H9 (cell line): ENCODE results near the gene PPIF. TPM values are rescaled to one million over a fixed set of nuclear protein-coding genes. Genes with fewer than 3 reads are reported as not detected.

ENCODE experiments used
- DNase-seq: peaks from one replicate; pipeline ENCODE4 v3.0.0-alpha.2; 2017
- H2AFZ ChIP-seq: one replicate; pipeline ENCODE4 v1.6.1; 2013; ENCODE audit warnings: mild to moderate bottlenecking, low read length, control low read depth, moderate library complexity
- H2AK5ac ChIP-seq: 2 replicates; pipeline ENCODE4 v1.6.1; 2013; ENCODE audit warnings: low read length, control low read depth, mixed read lengths; ENCODE audit not compliant: insufficient read length
- H2BK120ac ChIP-seq: one replicate; pipeline ENCODE4 v1.6.1; 2013; ENCODE audit warnings: low read depth, mild to moderate bottlenecking, low read length, control low read depth, inconsistent platforms; ENCODE audit not compliant: poor library complexity, severe bottlenecking
- H2BK12ac ChIP-seq: 2 replicates; pipeline ENCODE4 v1.6.1; 2013; ENCODE audit warnings: low read length, control low read depth, mixed read lengths, low read depth; ENCODE audit not compliant: insufficient read length
- H2BK15ac ChIP-seq: 2 replicates; pipeline ENCODE4 v1.6.1; 2013; ENCODE audit warnings: low read depth, low read length, control low read depth
- H2BK20ac ChIP-seq: one replicate; pipeline ENCODE4 v1.6.1; 2013; ENCODE audit warnings: low read depth, mild to moderate bottlenecking, low read length, control low read depth, inconsistent platforms; ENCODE audit not compliant: poor library complexity, severe bottlenecking
- H2BK5ac ChIP-seq: 2 replicates; pipeline ENCODE4 v1.6.1; 2013; ENCODE audit warnings: low read length, control low read depth, mixed read lengths; ENCODE audit not compliant: insufficient read length
- H3K14ac ChIP-seq: 2 replicates; pipeline ENCODE4 v1.6.1; 2013; ENCODE audit warnings: low read length, control low read depth; ENCODE audit not compliant: insufficient read depth
- H3K18ac ChIP-seq: 2 replicates; pipeline ENCODE4 v1.6.1; 2013; ENCODE audit warnings: low read depth, mild to moderate bottlenecking, mixed read lengths, low read length, control low read depth; ENCODE audit not compliant: insufficient read length
- H3K23ac ChIP-seq: 2 replicates; pipeline ENCODE4 v1.6.1; 2013; ENCODE audit warnings: low read length, control low read depth, mixed read lengths, low read depth; ENCODE audit not compliant: insufficient read length
- H3K23me2 ChIP-seq: 2 replicates; pipeline ENCODE4 v1.6.1; 2013; ENCODE audit warnings: low read depth, mild to moderate bottlenecking, mixed read lengths, low read length, control low read depth; ENCODE audit not compliant: insufficient read length, poor library complexity, severe bottlenecking
- H3K27ac ChIP-seq: 2 replicates; pipeline ENCODE4 v1.5.1; 2013; ENCODE audit warnings: low read length, control low read depth, mixed read lengths, low read depth; ENCODE audit not compliant: insufficient read length
- H3K27me3 ChIP-seq: 2 replicates; pipeline ENCODE4 v1.6.1; 2013; ENCODE audit warnings: low read length, control low read depth, inconsistent platforms; ENCODE audit not compliant: insufficient read depth
- H3K4ac ChIP-seq: 2 replicates; pipeline ENCODE4 v1.6.1; 2013; ENCODE audit warnings: low read depth, mild to moderate bottlenecking, control low read depth, inconsistent platforms, low read length, moderate library complexity
- H3K4me1 ChIP-seq: 2 replicates; pipeline ENCODE4 v1.6.1; 2013; ENCODE audit warnings: low read length, control low read depth, inconsistent platforms; ENCODE audit not compliant: insufficient read depth
- H3K4me2 ChIP-seq: 2 replicates; pipeline ENCODE4 v1.6.1; 2013; ENCODE audit warnings: low read length, control low read depth, mixed read lengths; ENCODE audit not compliant: insufficient read length, insufficient read depth
- H3K56ac ChIP-seq: 2 replicates; pipeline ENCODE4 v1.6.1; 2013; ENCODE audit warnings: low read depth, mild to moderate bottlenecking, mixed read lengths, low read length, control low read depth; ENCODE audit not compliant: insufficient read length
- H3K79me1 ChIP-seq: 2 replicates; pipeline ENCODE4 v1.6.1; 2013; ENCODE audit warnings: low read depth, mild to moderate bottlenecking, moderate library complexity, low read length, control low read depth, inconsistent platforms; ENCODE audit not compliant: insufficient read depth, poor library complexity, severe bottlenecking
- H3K79me2 ChIP-seq: 2 replicates; pipeline ENCODE4 v1.6.1; 2013; ENCODE audit warnings: low read length, control low read depth, inconsistent platforms; ENCODE audit not compliant: insufficient read depth
- H3K9ac ChIP-seq: 2 replicates; pipeline ENCODE4 v1.6.1; 2013; ENCODE audit warnings: low read length, control low read depth, mixed read lengths; ENCODE audit not compliant: insufficient read length; ENCODE audit errors: extremely low read depth
- H3K9me3 ChIP-seq: one replicate; pipeline ENCODE4 v1.6.1; 2013; ENCODE audit warnings: low read depth, low read length, inconsistent platforms; ENCODE audit not compliant: control insufficient read depth
- H3T11ph ChIP-seq: one replicate; pipeline ENCODE4 v1.6.1; 2013; ENCODE audit warnings: mild to moderate bottlenecking, low read length, control low read depth, inconsistent platforms
- H4K20me1 ChIP-seq: one replicate; pipeline ENCODE4 v1.6.1; 2013; ENCODE audit not compliant: control insufficient read depth, insufficient read length, insufficient read depth
- H4K5ac ChIP-seq: 2 replicates; pipeline ENCODE4 v1.6.1; 2013; ENCODE audit warnings: low read depth, mild to moderate bottlenecking, mixed read lengths, low read length, control low read depth; ENCODE audit not compliant: insufficient read length
- H4K8ac ChIP-seq: replicated peaks from 2 replicates; pipeline ENCODE4 v1.6.1; 2013; ENCODE audit warnings: low read length, control low read depth, mixed read lengths, low read depth; ENCODE audit not compliant: insufficient read length
- H4K91ac ChIP-seq: 2 replicates; pipeline ENCODE4 v1.6.1; 2013; ENCODE audit warnings: low read depth, mild to moderate bottlenecking, moderate library complexity, mixed read lengths, low read length, control low read depth; ENCODE audit not compliant: insufficient read length
- H3K27ac Mint-ChIP-seq, 3 experiments: 2 replicates in 2 of 3; 3 replicates in 1 of 3; pipeline ENCODE4 v1.8.0; 2020 to 2021; ENCODE audit warnings: mixed read lengths in 3 of 3, mild to moderate bottlenecking in 1 of 3, moderate library complexity in 1 of 3
- H3K27me3 Mint-ChIP-seq: 2 replicates; pipeline ENCODE4 v1.8.0; 2021; ENCODE audit warnings: low read depth, mild to moderate bottlenecking, moderate library complexity, mixed read lengths
- H3K36me3 Mint-ChIP-seq, 3 experiments: 2 replicates in 2 of 3; 3 replicates in 1 of 3; pipeline ENCODE4 v1.8.0; 2020 to 2021; ENCODE audit warnings: low read depth in 3 of 3, mixed read lengths in 3 of 3; ENCODE audit not compliant: insufficient read depth in 1 of 3
- H3K4me1 Mint-ChIP-seq, 2 experiments: 2 replicates each; pipeline ENCODE4 v1.8.0; 2020; ENCODE audit warnings: mixed read lengths in 2 of 2
- H3K4me3 Mint-ChIP-seq, 2 experiments: 2 replicates in 1 of 2; 3 replicates in 1 of 2; pipeline ENCODE4 v1.8.0; 2020 to 2021; ENCODE audit warnings: mild to moderate bottlenecking in 2 of 2, mixed read lengths in 2 of 2, moderate library complexity in 1 of 2
- H3K9me3 Mint-ChIP-seq, 2 experiments: 2 replicates in 1 of 2; 3 replicates in 1 of 2; pipeline ENCODE4 v1.8.0; 2020; ENCODE audit warnings: mild to moderate bottlenecking in 2 of 2, mixed read lengths in 2 of 2, moderate library complexity in 1 of 2
- WGBS: extraction: QIAGEN DNeasy Blood & Tissue Kit; methylation state at CpG from one replicate; pipeline ENCODE4 v1.1.7; 2013; ENCODE audit warnings: missing lambda C conversion rate, low lambda C conversion rate, mixed read lengths; ENCODE audit not compliant: insufficient read length; ENCODE audit errors: extremely low coverage; 5-methylcytosine and 5-hydroxymethylcytosine counted together
- total RNA-seq: library from RNA; stranded (reverse); gene quantifications from 2 replicates; pipeline ENCODE4 v1.2.1, GENCODE V29; 2021
- TF ChIP-seq, protein P1 (sequence below): fragments of 200-600 bp; sonication (generic); conservative IDR thresholded peaks from 3 replicates; pipeline ENCODE4 v1.8.0; 2021; ENCODE audit warnings: antibody characterized with exemption, mild to moderate bottlenecking

Gene PPIF
- total RNA-seq, 1 experiment from 2014 or later = 79.7 TPM

DNA sequence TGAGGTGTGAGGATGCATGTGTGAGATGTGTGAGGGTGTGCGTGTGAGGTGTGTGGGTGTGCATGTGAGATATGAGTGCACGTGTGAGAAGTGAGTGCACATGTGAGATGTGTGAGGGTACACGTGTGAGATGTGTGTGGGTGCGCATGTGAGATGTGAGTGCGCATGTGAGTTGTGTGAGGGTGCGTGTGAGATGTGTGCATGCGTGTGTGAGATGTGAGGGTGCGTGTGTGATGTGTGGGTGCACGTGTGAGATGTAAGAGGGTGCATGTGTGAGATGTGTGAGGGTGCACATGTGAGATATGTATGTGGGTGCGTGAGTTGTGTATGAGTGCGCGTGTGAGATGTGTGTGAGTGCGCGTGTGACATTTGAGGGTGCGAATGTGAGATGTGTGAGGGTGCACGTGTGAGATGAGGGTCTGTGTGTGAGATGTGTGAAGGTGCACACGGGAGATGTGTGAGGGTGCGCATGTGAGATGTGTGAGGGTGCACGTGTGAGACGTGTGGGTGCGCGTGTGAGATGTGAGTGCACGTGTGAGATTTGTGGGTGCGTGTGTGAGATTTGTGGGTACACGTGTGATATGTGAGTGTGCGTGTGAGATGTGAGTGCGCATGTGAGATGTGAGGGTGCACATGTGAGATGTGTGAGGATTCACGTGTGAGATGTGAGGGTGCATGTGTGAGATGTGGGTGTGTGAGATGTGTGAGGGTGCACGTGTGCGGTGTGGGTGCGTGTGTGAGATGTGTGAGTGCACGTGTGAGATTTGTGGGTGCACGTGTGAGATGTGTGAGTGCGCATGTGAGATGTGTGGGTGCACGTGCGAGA, 30.5 kb downstream of the PPIF start:
- H3K23ac ChIP-seq = no peak overlapping the region
- no peaks in the 10 kb centered on the region for H3K4me1 ChIP-seq
- H3K23me2 ChIP-seq = no peaks in the 10 kb centered on the region
- H3K27ac ChIP-seq = no peak overlapping the region
- Mint-ChIP-seq H3K9me3 (no peaks in the 10 kb centered on the region), H3K36me3 (no peaks in the 10 kb centered on the region), H3K27me3 (peaks cover 5% of the 10 kb centered on the region; the same call in 1 of the 2 replicates), H3K4me3 (no peak overlapping the region), H3K27ac (no peak overlapping the region), H3K4me1 (peaks cover 7 to 12% of the 10 kb centered on the region in 2 experiments)
- H2AFZ ChIP-seq = no peak overlapping the region
- TF ChIP-seq, protein P1, sequence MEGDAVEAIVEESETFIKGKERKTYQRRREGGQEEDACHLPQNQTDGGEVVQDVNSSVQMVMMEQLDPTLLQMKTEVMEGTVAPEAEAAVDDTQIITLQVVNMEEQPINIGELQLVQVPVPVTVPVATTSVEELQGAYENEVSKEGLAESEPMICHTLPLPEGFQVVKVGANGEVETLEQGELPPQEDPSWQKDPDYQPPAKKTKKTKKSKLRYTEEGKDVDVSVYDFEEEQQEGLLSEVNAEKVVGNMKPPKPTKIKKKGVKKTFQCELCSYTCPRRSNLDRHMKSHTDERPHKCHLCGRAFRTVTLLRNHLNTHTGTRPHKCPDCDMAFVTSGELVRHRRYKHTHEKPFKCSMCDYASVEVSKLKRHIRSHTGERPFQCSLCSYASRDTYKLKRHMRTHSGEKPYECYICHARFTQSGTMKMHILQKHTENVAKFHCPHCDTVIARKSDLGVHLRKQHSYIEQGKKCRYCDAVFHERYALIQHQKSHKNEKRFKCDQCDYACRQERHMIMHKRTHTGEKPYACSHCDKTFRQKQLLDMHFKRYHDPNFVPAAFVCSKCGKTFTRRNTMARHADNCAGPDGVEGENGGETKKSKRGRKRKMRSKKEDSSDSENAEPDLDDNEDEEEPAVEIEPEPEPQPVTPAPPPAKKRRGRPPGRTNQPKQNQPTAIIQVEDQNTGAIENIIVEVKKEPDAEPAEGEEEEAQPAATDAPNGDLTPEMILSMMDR = no peak
- H3K18ac ChIP-seq = no peak overlapping the region
- H2BK5ac ChIP-seq = no peak overlapping the region
- no peak overlapping the region for H3K4me2 ChIP-seq
- H3K14ac ChIP-seq = no peak overlapping the region
- H3K79me1 ChIP-seq = no peaks in the 10 kb centered on the region
- H3K4ac ChIP-seq = no peak overlapping the region
- WGBS = 99% methylated on average over 21 of the region's 36 CpGs
- no peak overlapping the region for H2AK5ac ChIP-seq
- no peaks in the 10 kb centered on the region for H4K20me1 ChIP-seq
- H4K8ac ChIP-seq = peak overlapping the region; percentile 28
- H4K91ac ChIP-seq = no peak overlapping the region
- H3K27me3 ChIP-seq = no peaks in the 10 kb centered on the region
- no peaks in the 10 kb centered on the region for H3K79me2 ChIP-seq
- no peak overlapping the region for H3K9ac ChIP-seq
- H3T11ph ChIP-seq = no peak overlapping the region
- no peak overlapping the region for H3K56ac ChIP-seq
- H2BK15ac ChIP-seq = no peak overlapping the region
- H3K9me3 ChIP-seq = no peaks in the 10 kb centered on the region
- no peak overlapping the region for H2BK12ac ChIP-seq
- no peak overlapping the region for H2BK20ac ChIP-seq
- H4K5ac ChIP-seq = peak overlapping the region; percentile 15
- peak; percentile 20 for DNase-seq
- H2BK120ac ChIP-seq = no peak overlapping the region
